Right kidney (tissue), 1 donor: ENCODE data around the gene SND1.
"Not testable (repeated sequence)": the region's sequence is repeated elsewhere in the genome, so short reads cannot be mapped to it uniquely, and the experiment has no call there.

Source experiments
- DNase-seq: peaks from one replicate; pipeline ENCODE4 v3.0.0-alpha.2; 2016

Gene SND1

GRCh38 chr7:127937066-127937680 lies 285.2 kb downstream of the SND1 start:
- DNase-seq: no peak

- DNase-seq: no peak
Observed at GRCh38 chr7:127938588-127938987, 286.6 kb downstream of the SND1 start.

GRCh38 chr7:127940381-127941160 lies 288.6 kb downstream of the SND1 start:
- no peak for DNase-seq

- no peak for DNase-seq
Observed at GRCh38 chr7:127941476-127942210, 289.6 kb downstream of the SND1 start.

GRCh38 chr7:127943541-127944521 lies 291.8 kb downstream of the SND1 start:
- DNase-seq: no peak

- DNase-seq: no peak
Observed at GRCh38 chr7:127946111-127946510, 294.1 kb downstream of the SND1 start.

- DNase-seq: no peak
Observed at GRCh38 chr7:127946847-127947246, 294.9 kb downstream of the SND1 start.

- no peak for DNase-seq
Observed at GRCh38 chr7:127948312-127948711, 296.3 kb downstream of the SND1 start.

GRCh38 chr7:127948930-127949329 lies 296.9 kb downstream of the SND1 start:
- DNase-seq: no peak

GRCh38 chr7:127949769-127950222 lies 297.8 kb downstream of the SND1 start:
- DNase-seq: no peak

GRCh38 chr7:127950233-127950935 lies 298.4 kb downstream of the SND1 start:
- no peak for DNase-seq

- no peak for DNase-seq
Observed at GRCh38 chr7:127953423-127954356, 301.7 kb downstream of the SND1 start.

- no peak for DNase-seq
Observed at GRCh38 chr7:127954357-127954748, 302.4 kb downstream of the SND1 start.

GRCh38 chr7:127955051-127955531 lies 303.1 kb downstream of the SND1 start:
- DNase-seq: no peak

GRCh38 chr7:127957886-127958285 lies 305.9 kb downstream of the SND1 start:
- no peak for DNase-seq

- DNase-seq: no peak
Observed at GRCh38 chr7:127959770-127960169, 307.8 kb downstream of the SND1 start.

- DNase-seq: no peak
Observed at GRCh38 chr7:127961786-127962453, 309.9 kb downstream of the SND1 start.

- no peak for DNase-seq
Observed at GRCh38 chr7:127962589-127963361, 310.8 kb downstream of the SND1 start.

- not testable (repeated sequence) for DNase-seq
Observed at GRCh38 chr7:127963850-127964249, 311.9 kb downstream of the SND1 start.
